Neural cell (in vitro differentiated cells): Measurements from ENCODE around the gene ATAD2B.

Source experiments
- CTCF ChIP-seq: fragments of 450-650 bp; IDR thresholded peaks from 2 replicates; pipeline ENCODE4 v1.5.1; 2014; ENCODE audit warnings: antibody characterized with exemption, mild to moderate bottlenecking, moderate library complexity; ENCODE audit not compliant: poor library complexity, severe bottlenecking
- EP300 ChIP-seq: fragments of 450-650 bp; conservative IDR thresholded peaks from 2 replicates; pipeline ENCODE4 v1.6.1; 2014; ENCODE audit warnings: antibody characterized with exemption, mild to moderate bottlenecking, moderate library complexity; ENCODE audit not compliant: poor library complexity, severe bottlenecking
- EZH2 ChIP-seq: fragments of 200-600, 300-800 bp; shearing (Covaris generic), sonication (generic); IDR thresholded peaks from 2 replicates; pipeline ENCODE4 v1.6.1; 2014; ENCODE audit warnings: antibody characterized with exemption, low read length, borderline replicate concordance, mild to moderate bottlenecking; ENCODE audit not compliant: insufficient read depth, poor library complexity, severe bottlenecking
- POLR2AphosphoS5 ChIP-seq: IDR thresholded peaks from 2 replicates; pipeline ENCODE4 v1.6.1; 2012
- RAD21 ChIP-seq: fragments of 450-650 bp; conservative IDR thresholded peaks from 2 replicates; pipeline ENCODE4 v1.6.1; 2014; ENCODE audit warnings: antibody characterized with exemption, mild to moderate bottlenecking, moderate library complexity
- SMC3 ChIP-seq: fragments of 450-650 bp; conservative IDR thresholded peaks from 2 replicates; pipeline ENCODE4 v1.6.1; 2014; ENCODE audit warnings: antibody characterized with exemption, mild to moderate bottlenecking, moderate library complexity; ENCODE audit not compliant: poor library complexity
- TF ChIP-seq, protein P1 (sequence below): IDR thresholded peaks from 2 replicates; pipeline ENCODE4 v1.6.1; 2012; ENCODE audit warnings: borderline replicate concordance

DNA sequence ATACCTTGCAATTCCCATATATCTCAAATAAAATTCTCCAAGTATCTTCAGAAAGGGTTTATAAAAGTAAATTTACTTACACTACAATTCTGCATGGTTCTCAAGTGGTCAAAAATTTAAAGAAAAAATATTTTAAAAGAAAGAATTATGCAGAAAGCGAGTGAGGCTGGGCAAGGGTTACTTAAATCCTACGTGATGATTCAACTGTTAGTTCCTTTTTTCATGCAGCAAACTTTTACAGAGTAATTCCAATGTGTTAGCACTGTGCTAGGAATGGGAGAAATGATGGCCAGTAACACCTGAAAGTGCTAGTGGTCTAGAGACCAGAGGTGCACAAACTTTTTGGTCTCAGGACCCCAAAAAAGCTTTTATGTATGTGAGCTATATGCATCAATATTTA lies 133.4 kb downstream of the ATAD2B start:
- TF ChIP-seq CTCF (no peak), POLR2AphosphoS5 (no peak), EP300 (no peak), RAD21 (no peak), SMC3 (no peak), EZH2 (no peak)
- TF ChIP-seq, protein P1, sequence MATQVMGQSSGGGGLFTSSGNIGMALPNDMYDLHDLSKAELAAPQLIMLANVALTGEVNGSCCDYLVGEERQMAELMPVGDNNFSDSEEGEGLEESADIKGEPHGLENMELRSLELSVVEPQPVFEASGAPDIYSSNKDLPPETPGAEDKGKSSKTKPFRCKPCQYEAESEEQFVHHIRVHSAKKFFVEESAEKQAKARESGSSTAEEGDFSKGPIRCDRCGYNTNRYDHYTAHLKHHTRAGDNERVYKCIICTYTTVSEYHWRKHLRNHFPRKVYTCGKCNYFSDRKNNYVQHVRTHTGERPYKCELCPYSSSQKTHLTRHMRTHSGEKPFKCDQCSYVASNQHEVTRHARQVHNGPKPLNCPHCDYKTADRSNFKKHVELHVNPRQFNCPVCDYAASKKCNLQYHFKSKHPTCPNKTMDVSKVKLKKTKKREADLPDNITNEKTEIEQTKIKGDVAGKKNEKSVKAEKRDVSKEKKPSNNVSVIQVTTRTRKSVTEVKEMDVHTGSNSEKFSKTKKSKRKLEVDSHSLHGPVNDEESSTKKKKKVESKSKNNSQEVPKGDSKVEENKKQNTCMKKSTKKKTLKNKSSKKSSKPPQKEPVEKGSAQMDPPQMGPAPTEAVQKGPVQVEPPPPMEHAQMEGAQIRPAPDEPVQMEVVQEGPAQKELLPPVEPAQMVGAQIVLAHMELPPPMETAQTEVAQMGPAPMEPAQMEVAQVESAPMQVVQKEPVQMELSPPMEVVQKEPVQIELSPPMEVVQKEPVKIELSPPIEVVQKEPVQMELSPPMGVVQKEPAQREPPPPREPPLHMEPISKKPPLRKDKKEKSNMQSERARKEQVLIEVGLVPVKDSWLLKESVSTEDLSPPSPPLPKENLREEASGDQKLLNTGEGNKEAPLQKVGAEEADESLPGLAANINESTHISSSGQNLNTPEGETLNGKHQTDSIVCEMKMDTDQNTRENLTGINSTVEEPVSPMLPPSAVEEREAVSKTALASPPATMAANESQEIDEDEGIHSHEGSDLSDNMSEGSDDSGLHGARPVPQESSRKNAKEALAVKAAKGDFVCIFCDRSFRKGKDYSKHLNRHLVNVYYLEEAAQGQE, result no peak
